ENCODE measurements around the gene CDKL1. TPM values are rescaled to one million over a fixed set of nuclear protein-coding genes. Genes with fewer than 3 reads are reported as not detected.

CDKL1 gene
- total RNA-seq, 1 donor from 2014 or later, result 20.7 TPM

- ATAC-seq (peak; percentile 53), DNase-seq (no peak)
- H3K4me3 ChIP-seq, result no peak overlapping the region
- no peak overlapping the region for H3K27ac ChIP-seq
- no peaks in the 10 kb centered on the region for H3K9me3 ChIP-seq
- intact Hi-C loops (cut with DNase I), result no loop called here
- no peaks in the 10 kb centered on the region for H3K27me3 ChIP-seq
- TF ChIP-seq, protein P1, sequence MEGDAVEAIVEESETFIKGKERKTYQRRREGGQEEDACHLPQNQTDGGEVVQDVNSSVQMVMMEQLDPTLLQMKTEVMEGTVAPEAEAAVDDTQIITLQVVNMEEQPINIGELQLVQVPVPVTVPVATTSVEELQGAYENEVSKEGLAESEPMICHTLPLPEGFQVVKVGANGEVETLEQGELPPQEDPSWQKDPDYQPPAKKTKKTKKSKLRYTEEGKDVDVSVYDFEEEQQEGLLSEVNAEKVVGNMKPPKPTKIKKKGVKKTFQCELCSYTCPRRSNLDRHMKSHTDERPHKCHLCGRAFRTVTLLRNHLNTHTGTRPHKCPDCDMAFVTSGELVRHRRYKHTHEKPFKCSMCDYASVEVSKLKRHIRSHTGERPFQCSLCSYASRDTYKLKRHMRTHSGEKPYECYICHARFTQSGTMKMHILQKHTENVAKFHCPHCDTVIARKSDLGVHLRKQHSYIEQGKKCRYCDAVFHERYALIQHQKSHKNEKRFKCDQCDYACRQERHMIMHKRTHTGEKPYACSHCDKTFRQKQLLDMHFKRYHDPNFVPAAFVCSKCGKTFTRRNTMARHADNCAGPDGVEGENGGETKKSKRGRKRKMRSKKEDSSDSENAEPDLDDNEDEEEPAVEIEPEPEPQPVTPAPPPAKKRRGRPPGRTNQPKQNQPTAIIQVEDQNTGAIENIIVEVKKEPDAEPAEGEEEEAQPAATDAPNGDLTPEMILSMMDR (IDR thresholded peaks at IDR 0.05), result no peak
- H3K4me1 ChIP-seq, result peaks cover 22% of the 10 kb centered on the region
- H3K36me3 ChIP-seq, result no peaks in the 10 kb centered on the region
Measured at GRCh38 chr14:50403419-50403818, 6.7 kb upstream of the CDKL1 start.

DNA sequence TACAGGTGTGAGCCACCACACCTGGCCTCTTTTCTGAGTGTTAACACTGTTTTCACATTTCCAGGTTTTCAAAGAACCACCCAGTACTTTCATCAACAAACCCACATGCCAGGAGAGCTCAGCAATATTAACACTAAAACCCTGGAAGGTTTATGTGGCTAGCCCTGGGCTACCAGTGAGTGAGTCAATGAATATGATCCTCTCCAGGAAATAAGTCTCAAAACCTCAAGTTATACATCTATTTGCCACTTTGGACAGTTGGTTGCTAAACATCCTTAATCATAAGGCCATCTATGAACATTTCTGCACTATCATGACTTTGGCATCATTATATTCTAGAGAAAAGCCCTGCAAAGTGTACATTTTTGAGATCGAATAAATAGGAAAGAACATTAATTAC lies 6.3 kb upstream of the CDKL1 start:
- intact Hi-C loops (cut with DNase I), result no loop called here
- Histone ChIP-seq H3K27ac (no peak overlapping the region), H3K36me3 (no peaks in the 10 kb centered on the region), H3K4me1 (peaks cover 22% of the 10 kb centered on the region), H3K9me3 (no peaks in the 10 kb centered on the region), H3K27me3 (no peaks in the 10 kb centered on the region), H3K4me3 (no peak overlapping the region)
- ATAC-seq (no peak), DNase-seq (no peak)
- TF ChIP-seq, protein P1 (IDR thresholded peaks at IDR 0.05), result no peak

DNA sequence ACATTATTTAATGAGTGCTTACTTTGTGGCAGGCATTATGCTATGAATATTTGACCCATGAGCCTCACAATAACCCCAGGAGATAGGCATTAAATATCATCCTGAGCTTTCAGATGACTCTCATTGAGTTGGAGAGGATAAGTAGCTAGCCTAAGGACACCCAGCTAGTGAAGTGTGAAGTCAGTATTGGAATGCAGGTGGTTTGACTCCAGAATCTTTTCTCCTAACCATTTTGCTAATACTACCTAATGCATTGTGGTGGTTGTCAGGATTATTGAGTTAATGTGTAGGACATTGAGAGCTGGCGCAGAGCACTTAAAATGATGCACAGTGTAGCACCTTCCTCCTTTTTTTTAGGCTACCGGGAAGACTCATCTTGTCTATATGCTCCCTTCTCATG lies 3.8 kb upstream of the CDKL1 start:
- H3K9me3 ChIP-seq, result no peaks in the 10 kb centered on the region
- peaks cover 34% of the 10 kb centered on the region for H3K4me1 ChIP-seq
- H3K27me3 ChIP-seq, result no peaks in the 10 kb centered on the region
- intact Hi-C loops (cut with DNase I), result no loop called here
- H3K27ac ChIP-seq, result no peak overlapping the region
- H3K4me3 ChIP-seq, result no peak overlapping the region
- no peak for ATAC-seq
- TF ChIP-seq, protein P1 (IDR thresholded peaks at IDR 0.05), result no peak
- H3K36me3 ChIP-seq, result no peaks in the 10 kb centered on the region
- no peak for DNase-seq

DNA sequence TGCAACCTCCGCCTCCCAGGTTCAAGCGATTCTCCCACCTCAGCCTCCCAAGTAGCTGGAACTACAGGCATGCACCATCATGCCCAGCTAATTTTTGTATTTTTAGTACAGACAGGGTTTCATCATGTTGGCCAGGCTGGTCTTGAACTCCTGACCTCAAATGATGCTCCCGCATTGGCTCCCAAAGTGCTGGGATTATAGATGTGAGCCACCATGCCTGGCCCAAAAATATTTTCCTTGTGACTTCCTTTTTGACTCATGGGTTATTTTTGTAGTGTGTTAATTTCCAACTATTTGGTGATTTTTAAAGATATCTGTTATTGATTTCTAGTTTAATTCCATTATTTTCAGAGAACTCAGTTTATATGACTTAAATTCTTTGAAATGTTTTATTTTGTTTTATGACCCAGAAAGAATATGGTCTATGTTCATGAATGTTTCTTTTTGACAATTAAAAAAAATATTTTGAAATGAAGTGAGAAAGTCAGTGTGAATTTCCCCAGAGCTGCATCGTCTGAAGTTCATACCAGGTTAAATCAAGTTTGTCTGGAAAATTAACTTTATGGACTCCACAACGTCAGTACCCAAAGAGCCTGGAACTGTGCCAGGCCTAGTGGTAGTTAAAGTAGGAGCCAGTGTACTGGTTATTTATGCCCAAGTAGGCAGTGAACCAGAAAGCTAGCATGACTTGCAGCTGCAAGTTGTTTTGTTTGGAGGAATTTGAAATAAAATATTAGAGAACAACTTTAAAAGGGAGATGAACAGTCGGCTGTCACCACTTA lies 2.8 kb upstream of the CDKL1 start:
- H3K36me3 ChIP-seq, result no peaks in the 10 kb centered on the region
- TF ChIP-seq, protein P1 (IDR thresholded peaks at IDR 0.05), result no peak
- DNase-seq (no peak), ATAC-seq (no peak)
- no peak overlapping the region for H3K27ac ChIP-seq
- peaks cover 34% of the 10 kb centered on the region for H3K4me1 ChIP-seq
- intact Hi-C loops (cut with DNase I), result loop anchor here (10.0 kb wide), 1 partner anchor 65 kb away; no protein-coding TSS in a partner anchor
- no peaks in the 10 kb centered on the region for H3K27me3 ChIP-seq
- no peak overlapping the region for H3K4me3 ChIP-seq
- H3K9me3 ChIP-seq, result no peaks in the 10 kb centered on the region

GRCh38 chr14:50398189-50398580 lies 1.5 kb upstream of the CDKL1 start:
- TF ChIP-seq, protein P1 (IDR thresholded peaks at IDR 0.05), result no peak
- intact Hi-C loops (cut with DNase I), result loop anchor here (10.0 kb wide), 1 partner anchor 63 kb away; no protein-coding TSS in a partner anchor
- Histone ChIP-seq H3K27me3 (no peaks in the 10 kb centered on the region), H3K4me3 (no peak overlapping the region), H3K27ac (no peak overlapping the region), H3K4me1 (peaks cover 26% of the 10 kb centered on the region), H3K36me3 (no peaks in the 10 kb centered on the region), H3K9me3 (no peaks in the 10 kb centered on the region)
- DNase-seq (no peak), ATAC-seq (no peak)
